Keratinocyte (primary cell): Measurements from ENCODE around the gene DUSP7. TPM values are rescaled to one million over a fixed set of nuclear protein-coding genes. Genes with fewer than 3 reads are reported as not detected.

Source experiments
- DNase-seq: peaks from one replicate; pipeline ENCODE4 v3.0.0-alpha.2; 2011; ENCODE audit warnings: low read depth, missing footprints, low spot score
- FAIRE-seq: peaks from 2 replicates; lab custom pipeline; 2011; peaks lifted over from hg19 to GRCh38; lab: Jason Lieb, UNC
- H2AFZ ChIP-seq: 2 replicates; pipeline ENCODE4 v1.6.0; 2012; ENCODE audit warnings: low read length, control low read depth, inconsistent platforms; ENCODE audit not compliant: control insufficient read depth
- H3K27ac ChIP-seq: 2 replicates; pipeline ENCODE4 v1.5.1; 2011; ENCODE audit warnings: low read length; ENCODE audit not compliant: control insufficient read depth, insufficient read depth
- H3K27me3 ChIP-seq: 3 replicates; pipeline ENCODE4 v1.6.0; 2011; ENCODE audit warnings: low read length; ENCODE audit not compliant: control insufficient read depth, insufficient read depth; ENCODE audit errors: extremely low read depth
- H3K36me3 ChIP-seq, 2 experiments: 2 replicates in 1 of 2; 3 replicates in 1 of 2; pipeline ENCODE4 v1.5.1; 2011; ENCODE audit warnings: low read length in 2 of 2, mild to moderate bottlenecking in 1 of 2; ENCODE audit not compliant: control insufficient read depth in 2 of 2, insufficient read depth in 2 of 2; ENCODE audit errors: extremely low read depth in 1 of 2
- H3K4me1 ChIP-seq: 3 replicates; pipeline ENCODE4 v1.5.1; 2011; ENCODE audit warnings: low read length; ENCODE audit not compliant: control insufficient read depth, insufficient read depth; ENCODE audit errors: extremely low read depth
- H3K4me2 ChIP-seq: 3 replicates; pipeline ENCODE4 v1.6.0; 2011; ENCODE audit warnings: low read depth, low read length; ENCODE audit not compliant: control insufficient read depth, insufficient read depth; ENCODE audit errors: extremely low read depth
- H3K4me3 ChIP-seq, 3 experiments: fragments of 200-600 bp in 1 of 3; sonication (generic) in 1 of 3; 2 replicates in 2 of 3; 3 replicates in 1 of 3; pipeline ENCODE4 v1.5.1; 2011 to 2016; ENCODE audit warnings: low read length in 3 of 3, mild to moderate bottlenecking in 3 of 3, control low read depth in 2 of 3, inconsistent platforms in 1 of 3, low read depth in 1 of 3, mixed read lengths in 1 of 3, mixed run types in 1 of 3, moderate library complexity in 1 of 3; ENCODE audit not compliant: control insufficient read depth in 2 of 3, insufficient read depth in 2 of 3; ENCODE audit errors: extremely low read depth in 1 of 3
- H3K79me2 ChIP-seq: 2 replicates; pipeline ENCODE4 v1.6.0; 2012; ENCODE audit warnings: low read length; ENCODE audit not compliant: control insufficient read depth, insufficient read depth
- H3K9ac ChIP-seq: 3 replicates; pipeline ENCODE4 v1.6.0; 2011; ENCODE audit warnings: low read length; ENCODE audit not compliant: control insufficient read depth, insufficient read depth; ENCODE audit errors: extremely low read depth
- H3K9me1 ChIP-seq: 3 replicates; pipeline ENCODE4 v1.6.0; 2011; ENCODE audit warnings: low read length; ENCODE audit not compliant: control insufficient read depth, insufficient read depth; ENCODE audit errors: extremely low read depth
- H3K9me3 ChIP-seq: 2 replicates; pipeline ENCODE4 v1.5.1; 2012; ENCODE audit warnings: low read depth, low read length; ENCODE audit not compliant: control insufficient read depth
- H4K20me1 ChIP-seq: 3 replicates; pipeline ENCODE4 v1.6.0; 2011; ENCODE audit warnings: low read length; ENCODE audit not compliant: control insufficient read depth, insufficient read depth; ENCODE audit errors: extremely low read depth
- CTCF ChIP-seq, 3 experiments: IDR thresholded peaks in 1 of 3; conservative IDR thresholded peaks in 1 of 3; optimal IDR thresholded peaks in 1 of 3; 2 replicates in 2 of 3; 3 replicates in 1 of 3; pipeline versions ENCODE3 to v1.5.1; 2011; ENCODE audit warnings: low read length in 3 of 3, mild to moderate bottlenecking in 3 of 3, moderate library complexity in 2 of 3, control low read depth in 1 of 3, inconsistent platforms in 1 of 3; ENCODE audit not compliant: insufficient read depth in 2 of 3; ENCODE audit errors: extremely low read depth in 1 of 3
- EZH2 ChIP-seq: IDR thresholded peaks from one replicate; pipeline ENCODE4 v1.6.1; 2012; ENCODE audit warnings: inconsistent platforms, mild to moderate bottlenecking, low read length, moderate library complexity
- dilution Hi-C: fragments of 300-500 bp; cut with MboI; formaldehyde crosslinking; loops from one replicate; pipeline ENCODE4 v1.7.0; 2020; ENCODE audit warnings: low sequenced_read_pairs; ENCODE audit not compliant: extremely low pct_ligation_motif_present
- polyA plus RNA-seq, 5 experiments: library from polyadenylated mRNA; depleted of rRNA in 3 of 5; stranded (reverse) in 3 of 5; stranded (forward) in 1 of 5; unstranded in 1 of 5; fragments of >200 nt; gene quantifications; 1 replicate in 1 of 5; 2 replicates in 3 of 5; 3 replicates in 1 of 5; pipeline versions ENCODE4 v1.2.1 to v1.2.3, GENCODE V29; 2011 to 2012; ENCODE audit warnings: missing spikeins in 2 of 5, low read depth in 1 of 5, low replicate concordance in 1 of 5

The DUSP7 gene
- polyA plus RNA-seq, 1 donor (not counting 4 experiments of a cell fraction or from before 2014, with no cell fraction given), result 103 TPM

- dilution Hi-C loops, result no loop called here
- TF ChIP-seq CTCF (optimal IDR thresholded peaks at IDR 0.05 in 1 of 3, IDR thresholded peaks at IDR 0.05 in 1 of 3, conservative IDR thresholded peaks at IDR 0.05 in 1 of 3; ENCODE audit: extremely low read depth in 1 of 3, insufficient read depth in 2 of 3, low read length in 3 of 3) (no peak), EZH2 (no peak)
- peaks cover 3% of the 10 kb centered on the region for H3K9me3 ChIP-seq
- H3K79me2 ChIP-seq, result no peaks in the 10 kb centered on the region
- peaks cover 26% of the 10 kb centered on the region for H3K4me1 ChIP-seq
- FAIRE-seq (no peak), DNase-seq (no peak)
- H4K20me1 ChIP-seq, result no peaks in the 10 kb centered on the region
- H2AFZ ChIP-seq, result no peak overlapping the region
- no peaks in the 10 kb centered on the region for H3K27me3 ChIP-seq
- H3K4me3 ChIP-seq, result no peak overlapping the region
- H3K9ac ChIP-seq, result no peak overlapping the region
- H3K27ac ChIP-seq, result no peak overlapping the region
- H3K4me2 ChIP-seq, result no peak overlapping the region
- H3K9me1 ChIP-seq, result no peaks in the 10 kb centered on the region
- H3K36me3 ChIP-seq, result no peaks in the 10 kb centered on the region
These were observed 26.8 kb downstream of the DUSP7 start for GRCh38 chr3:52029535-52029934.

GRCh38 chr3:52029053-52029452, 27.3 kb downstream of the DUSP7 start:
- H3K36me3 ChIP-seq, result no peaks in the 10 kb centered on the region
- no peak overlapping the region for H3K4me2 ChIP-seq
- peaks cover 3% of the 10 kb centered on the region for H3K9me3 ChIP-seq
- DNase-seq, result no peak
- no peak overlapping the region for H2AFZ ChIP-seq
- no peaks in the 10 kb centered on the region for H3K9me1 ChIP-seq
- no peak for FAIRE-seq
- H3K79me2 ChIP-seq, result no peaks in the 10 kb centered on the region
- no peak overlapping the region for H3K9ac ChIP-seq
- TF ChIP-seq EZH2 (no peak), CTCF (optimal IDR thresholded peaks at IDR 0.05 in 1 of 3, IDR thresholded peaks at IDR 0.05 in 1 of 3, conservative IDR thresholded peaks at IDR 0.05 in 1 of 3; ENCODE audit: extremely low read depth in 1 of 3, insufficient read depth in 2 of 3, low read length in 3 of 3) (no peak)
- no peaks in the 10 kb centered on the region for H3K27me3 ChIP-seq
- dilution Hi-C loops, result no loop called here
- peaks cover 26% of the 10 kb centered on the region for H3K4me1 ChIP-seq
- no peaks in the 10 kb centered on the region for H4K20me1 ChIP-seq
- no peak overlapping the region for H3K4me3 ChIP-seq
- no peak overlapping the region for H3K27ac ChIP-seq
